Urinary bladder (tissue), 4 donors: Measurements from ENCODE around the gene TTC34. TPM values are rescaled to one million over a fixed set of nuclear protein-coding genes. Genes with fewer than 3 reads are reported as not detected.
"Not testable (repeated sequence)": the region's sequence is repeated elsewhere in the genome, so short reads cannot be mapped to it uniquely, and the experiment has no call there.

ENCODE experiments used
- DNase-seq: peaks from one replicate; pipeline ENCODE4 v3.0.0-alpha.2; 2015; ENCODE audit errors: extremely low spot score
- H3K27ac ChIP-seq: one replicate; pipeline ENCODE4 v1.5.1; 2013; ENCODE audit warnings: low read depth, mild to moderate bottlenecking, moderate library complexity
- H3K36me3 ChIP-seq: one replicate; pipeline ENCODE4 v1.6.1; 2013; ENCODE audit warnings: mild to moderate bottlenecking, moderate library complexity; ENCODE audit not compliant: insufficient read depth
- H3K4me1 ChIP-seq: one replicate; pipeline ENCODE4 v1.6.1; 2013; ENCODE audit warnings: mild to moderate bottlenecking, moderate library complexity; ENCODE audit not compliant: insufficient read depth
- H3K4me3 ChIP-seq: one replicate; pipeline ENCODE4 v1.5.1; 2013; ENCODE audit warnings: low read depth, low read length
- WGBS: extraction: QIAGEN DNeasy Blood & Tissue Kit; methylation state at CpG from one replicate; pipeline ENCODE4 v1.1.7; 2013; 5-methylcytosine and 5-hydroxymethylcytosine counted together
- polyA plus RNA-seq: library from polyadenylated mRNA; stranded (reverse); fragments of 200-250 nt; gene quantifications from one replicate; pipeline ENCODE4 v1.2.3, GENCODE V29; 2013
- total RNA-seq: library from RNA; depleted of rRNA; stranded (reverse); fragments of >200 nt; gene quantifications from one replicate; pipeline ENCODE4 v1.2.3, GENCODE V29; 2014
- donor health status: healthy with polysubstance abuse.
- donor health status: healthy.

Gene TTC34
- total and polyA plus RNA-seq, 2 donors = 0.16 to 0.32 TPM

GRCh38 chr1:2687638-2688335, 113.7 kb downstream of the TTC34 start:
- H3K4me3 ChIP-seq, H3K4me1 ChIP-seq, H3K36me3 ChIP-seq, H3K27ac ChIP-seq, DNase-seq: not testable (repeated sequence)
- WGBS = 54% methylated on average over 16 of the region's 17 CpGs

DNA sequence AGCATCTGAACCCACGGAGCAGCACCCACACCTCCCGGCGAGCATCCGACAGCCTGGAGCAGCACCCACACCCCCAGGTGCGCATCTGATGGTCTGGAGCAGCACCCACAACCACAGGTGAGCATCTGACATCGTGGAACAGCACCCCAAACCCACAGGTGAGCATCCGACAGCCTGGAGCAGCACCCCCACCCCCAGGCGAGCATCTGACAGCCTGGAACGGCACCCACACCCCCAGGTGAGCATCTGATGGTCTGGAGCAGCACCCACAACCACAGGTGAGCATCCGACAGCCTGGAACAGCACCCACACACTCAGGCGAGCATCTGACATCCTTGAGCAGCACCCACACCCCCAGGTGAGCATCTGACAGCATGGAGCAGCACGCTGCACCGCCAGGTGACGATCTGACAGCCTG, 114.3 kb downstream of the TTC34 start:
- H3K27ac ChIP-seq, DNase-seq, H3K4me3 ChIP-seq, H3K36me3 ChIP-seq, H3K4me1 ChIP-seq: not testable (repeated sequence)
- 58% methylated on average over 14 of the region's 14 CpGs for WGBS

GRCh38 chr1:2686091-2686863, 115.2 kb downstream of the TTC34 start:
- whole genome bisulfite sequencing = 45% methylated on average over 19 of the region's 23 CpGs
- not testable (repeated sequence) for H3K4me1 ChIP-seq, DNase-seq, H3K36me3 ChIP-seq, H3K27ac ChIP-seq, H3K4me3 ChIP-seq

DNA sequence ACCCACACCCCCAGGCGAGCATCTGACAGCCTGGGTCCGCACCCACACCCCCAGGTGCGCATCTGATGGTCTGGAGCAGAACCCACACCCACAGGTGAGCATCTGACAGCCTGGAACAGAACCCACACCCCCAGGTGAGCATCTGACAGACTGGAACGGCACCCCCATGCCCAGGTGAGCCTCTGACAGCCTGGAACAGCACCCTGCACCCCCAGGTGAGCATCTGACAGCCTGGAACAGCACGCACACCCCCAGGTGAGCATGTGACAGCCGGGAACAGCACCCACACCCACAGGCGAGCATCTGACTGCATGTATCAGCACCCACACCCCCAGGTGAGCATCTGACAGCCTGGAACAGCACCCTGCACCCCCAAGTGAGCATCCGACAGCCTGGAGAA, 115.8 kb downstream of the TTC34 start:
- not testable (repeated sequence) for H3K4me1 ChIP-seq, H3K27ac ChIP-seq, DNase-seq, H3K36me3 ChIP-seq, H3K4me3 ChIP-seq
- WGBS = 37% methylated on average over 5 of the region's 8 CpGs

DNA sequence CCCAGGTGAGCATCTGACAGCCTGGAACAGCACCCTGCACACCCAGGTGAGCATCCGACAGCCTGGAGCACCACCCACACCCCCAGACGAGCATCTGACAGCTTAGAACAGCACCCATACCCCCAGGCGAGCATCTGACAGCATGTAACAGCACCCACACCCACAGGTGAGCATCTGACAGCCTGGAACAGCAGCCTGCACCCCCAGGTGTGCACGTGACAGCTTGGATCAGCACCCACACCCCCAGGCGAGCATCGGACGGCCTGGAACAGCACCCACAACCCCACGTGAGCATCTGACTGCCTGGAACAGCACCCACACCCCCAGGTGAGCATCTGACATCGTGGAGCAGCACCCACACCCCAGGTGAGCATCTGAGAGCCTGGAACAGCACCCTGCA, 116.6 kb downstream of the TTC34 start:
- not testable (repeated sequence) for H3K4me1 ChIP-seq, H3K36me3 ChIP-seq, DNase-seq, H3K4me3 ChIP-seq, H3K27ac ChIP-seq
- 33% methylated on average over 9 of the region's 9 CpGs for WGBS

GRCh38 chr1:2684000-2684399, 117.5 kb downstream of the TTC34 start:
- 61% methylated on average over 7 of the region's 7 CpGs for WGBS
- H3K4me1 ChIP-seq, H3K27ac ChIP-seq, DNase-seq, H3K36me3 ChIP-seq, H3K4me3 ChIP-seq: not testable (repeated sequence)

- WGBS = 46% methylated on average over 9 of the region's 9 CpGs
These were observed 118.2 kb downstream of the TTC34 start for GRCh38 chr1:2683321-2683741.

GRCh38 chr1:2682879-2683278, 118.6 kb downstream of the TTC34 start:
- not testable (repeated sequence) for DNase-seq, H3K4me3 ChIP-seq, H3K36me3 ChIP-seq, H3K4me1 ChIP-seq, H3K27ac ChIP-seq
- 79% methylated on average over 6 of the region's 11 CpGs for WGBS

More at GRCh38 chr1:2683321-2683741, 118.2 kb downstream of the TTC34 start:
- not testable (repeated sequence) for DNase-seq, H3K36me3 ChIP-seq, H3K4me1 ChIP-seq, H3K27ac ChIP-seq, H3K4me3 ChIP-seq

GRCh38 chr1:2676726-2677125, 124.8 kb downstream of the TTC34 start:
- WGBS = 75% methylated on average over 4 of the region's 10 CpGs
- not testable (repeated sequence) for H3K27ac ChIP-seq

GRCh38 chr1:2671656-2672055, 129.8 kb downstream of the TTC34 start:
- H3K36me3 ChIP-seq, DNase-seq, H3K4me3 ChIP-seq, H3K27ac ChIP-seq, H3K4me1 ChIP-seq: not testable (repeated sequence)
- 65% methylated on average over 7 of the region's 11 CpGs for WGBS

More at GRCh38 chr1:2676726-2677125, 124.8 kb downstream of the TTC34 start:
- H3K36me3 ChIP-seq, H3K4me1 ChIP-seq, H3K4me3 ChIP-seq, DNase-seq: not testable (repeated sequence)

DNA sequence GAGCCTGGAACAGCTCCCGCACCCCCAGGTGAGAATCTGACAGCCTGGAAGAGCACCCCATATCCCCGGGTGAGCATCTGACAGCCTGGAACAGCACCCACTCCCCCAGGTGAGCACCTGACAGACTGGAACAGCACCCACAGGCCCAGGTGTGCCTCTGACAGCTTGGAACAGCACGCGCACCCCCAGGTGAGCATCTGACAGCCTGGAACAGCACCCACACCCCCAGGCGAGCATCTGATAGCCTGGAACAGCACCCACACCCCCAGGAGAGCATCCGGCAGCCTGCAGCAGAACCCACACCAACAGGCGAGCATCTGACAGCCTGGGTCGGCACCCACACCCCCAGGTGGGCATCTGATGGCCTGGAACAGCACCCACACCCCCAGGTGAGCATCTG, 141.7 kb downstream of the TTC34 start:
- not testable (repeated sequence) for DNase-seq, H3K27ac ChIP-seq, H3K36me3 ChIP-seq, H3K4me1 ChIP-seq, H3K4me3 ChIP-seq
- WGBS = 65% methylated on average over 7 of the region's 8 CpGs

DNA sequence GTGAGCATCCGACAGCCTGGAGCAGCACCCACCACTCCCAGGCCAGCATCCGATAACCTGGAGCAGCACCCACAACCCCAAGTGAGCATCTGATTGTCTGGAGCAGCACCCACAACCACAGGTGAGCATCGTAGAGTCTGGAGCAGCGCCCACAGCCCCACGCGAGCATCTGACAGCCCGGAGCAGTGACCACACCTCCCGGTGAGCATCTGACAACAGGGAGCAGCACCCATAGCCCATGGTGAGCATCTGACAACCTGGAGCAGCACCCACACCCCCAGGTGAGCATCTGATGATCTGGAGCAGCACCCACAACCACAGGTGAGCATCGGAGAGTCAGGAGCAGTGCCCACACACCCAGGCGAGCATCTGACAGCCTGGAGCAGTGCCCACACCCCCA, 143.6 kb downstream of the TTC34 start:
- 82% methylated on average over 6 of the region's 10 CpGs for WGBS
- not testable (repeated sequence) for DNase-seq, H3K4me3 ChIP-seq, H3K27ac ChIP-seq, H3K36me3 ChIP-seq, H3K4me1 ChIP-seq

GRCh38 chr1:2657124-2657523, 144.4 kb downstream of the TTC34 start:
- WGBS = 61% methylated on average over 11 of the region's 12 CpGs
- H3K4me1 ChIP-seq, H3K27ac ChIP-seq, H3K36me3 ChIP-seq, DNase-seq, H3K4me3 ChIP-seq: not testable (repeated sequence)
